NCI-H510A treated with DMSO at 0.1 percent for 48 hours (cell line): Measurements from ENCODE around the gene CNOT6.

ENCODE experiments used
- DNase-seq: peaks from one replicate; lab custom pipeline; 2025; lab: John Stamatoyannopoulos, UW

The CNOT6 gene

DNA sequence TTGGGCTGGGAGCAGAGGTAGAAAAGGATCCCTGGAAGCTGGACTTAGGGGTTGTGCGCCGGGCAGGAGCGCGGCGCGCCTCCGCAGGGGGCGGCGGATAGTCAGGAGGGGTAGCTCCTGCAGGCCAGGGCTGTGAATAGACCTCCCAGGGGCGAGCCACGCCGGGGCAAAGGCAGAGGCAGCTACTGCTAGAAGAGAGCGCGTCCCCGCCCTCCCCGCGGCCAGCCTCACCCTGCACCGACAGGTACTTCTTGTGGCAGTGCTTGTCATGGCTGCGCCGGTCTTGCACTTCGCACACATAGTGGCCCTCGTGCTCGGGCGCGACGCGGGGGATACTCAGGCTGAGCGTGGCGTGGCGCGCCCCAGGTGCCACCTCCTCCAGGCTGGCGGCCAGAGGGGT is 127.1 kb downstream of the CNOT6 start:
- DNase-seq, result no peak

DNA sequence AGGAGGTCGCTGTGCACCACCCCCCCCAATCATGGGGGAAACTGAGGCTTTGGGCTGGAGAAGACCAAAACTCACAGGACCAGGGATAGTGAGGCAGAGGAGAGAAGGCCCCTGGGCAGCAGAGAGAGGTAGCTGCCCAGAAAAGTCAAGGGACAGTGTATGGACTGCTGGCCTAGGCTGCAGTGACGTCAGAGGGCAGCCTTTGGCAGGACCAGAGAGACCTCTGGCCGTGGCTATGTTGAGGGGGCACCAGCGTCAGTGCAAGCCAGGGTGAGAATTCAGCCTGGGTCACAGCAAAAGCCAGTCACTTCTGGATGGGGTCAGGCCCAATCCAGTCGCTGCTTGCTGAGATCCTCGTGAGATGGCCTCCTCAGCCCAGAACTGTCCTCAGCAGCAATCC is 128.7 kb downstream of the CNOT6 start:
- no peak for DNase-seq

DNA sequence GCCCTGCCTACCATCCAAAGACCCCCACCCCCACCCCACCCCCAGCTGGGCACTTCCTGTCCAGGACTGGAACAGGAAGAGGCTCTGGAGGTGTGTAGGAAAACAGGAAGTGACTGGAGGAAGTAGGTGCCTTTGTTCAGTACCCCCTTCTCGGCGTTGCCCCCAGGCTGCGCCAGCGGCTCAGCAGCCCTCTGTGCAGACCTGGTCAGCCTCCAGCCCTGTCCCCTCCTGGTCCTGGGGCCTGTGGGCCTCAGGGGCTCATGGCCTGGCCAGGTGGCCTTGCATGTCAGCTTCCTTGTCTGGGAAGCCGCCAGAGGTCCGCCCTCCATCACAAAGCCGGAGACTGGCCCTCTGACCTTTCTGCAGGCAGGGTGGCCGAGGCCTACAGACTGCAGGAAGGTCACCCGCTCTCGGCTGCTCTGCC is 129.2 kb downstream of the CNOT6 start:
- no peak for DNase-seq

DNA sequence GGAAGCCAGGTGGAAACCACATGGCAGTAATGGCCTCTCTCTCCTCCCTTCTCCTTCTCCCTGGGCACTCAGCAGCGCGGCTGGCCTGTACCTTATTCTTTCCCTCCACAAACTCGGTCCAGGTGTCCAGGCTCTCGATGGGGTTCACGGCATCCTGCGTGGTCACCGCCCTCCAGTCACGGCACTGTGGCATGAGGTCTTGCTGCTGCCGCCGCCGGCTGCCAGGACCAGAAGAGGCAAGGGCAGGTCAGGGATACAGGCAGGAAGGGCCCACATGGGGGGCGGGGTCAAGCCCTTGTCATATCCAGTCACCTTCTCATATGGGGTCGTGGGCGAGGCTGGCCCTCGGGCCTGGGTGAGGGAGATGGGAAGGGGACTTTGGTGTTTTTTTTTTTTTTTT is 129.7 kb downstream of the CNOT6 start:
- no peak for DNase-seq

DNA sequence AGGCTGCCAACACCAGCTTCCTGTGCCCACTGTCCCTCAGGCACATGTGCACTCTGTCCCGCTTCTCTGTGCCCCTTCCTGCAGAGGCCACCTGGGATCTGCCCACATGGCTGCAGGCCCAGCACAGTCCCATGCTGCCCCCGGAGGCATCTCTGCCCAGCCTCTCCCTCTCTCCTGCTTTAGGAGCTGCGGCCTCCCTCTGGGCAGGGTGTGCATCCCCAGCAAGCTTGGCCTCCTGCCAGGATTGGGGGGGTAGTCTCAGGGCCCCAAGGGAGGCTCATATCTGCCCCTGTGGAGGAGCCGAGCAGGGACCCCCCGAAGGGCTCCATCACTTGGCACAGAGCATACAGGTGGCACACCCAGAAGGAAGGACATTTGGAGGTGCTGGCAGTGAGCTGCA is 130.4 kb downstream of the CNOT6 start:
- DNase-seq, result no peak

DNA sequence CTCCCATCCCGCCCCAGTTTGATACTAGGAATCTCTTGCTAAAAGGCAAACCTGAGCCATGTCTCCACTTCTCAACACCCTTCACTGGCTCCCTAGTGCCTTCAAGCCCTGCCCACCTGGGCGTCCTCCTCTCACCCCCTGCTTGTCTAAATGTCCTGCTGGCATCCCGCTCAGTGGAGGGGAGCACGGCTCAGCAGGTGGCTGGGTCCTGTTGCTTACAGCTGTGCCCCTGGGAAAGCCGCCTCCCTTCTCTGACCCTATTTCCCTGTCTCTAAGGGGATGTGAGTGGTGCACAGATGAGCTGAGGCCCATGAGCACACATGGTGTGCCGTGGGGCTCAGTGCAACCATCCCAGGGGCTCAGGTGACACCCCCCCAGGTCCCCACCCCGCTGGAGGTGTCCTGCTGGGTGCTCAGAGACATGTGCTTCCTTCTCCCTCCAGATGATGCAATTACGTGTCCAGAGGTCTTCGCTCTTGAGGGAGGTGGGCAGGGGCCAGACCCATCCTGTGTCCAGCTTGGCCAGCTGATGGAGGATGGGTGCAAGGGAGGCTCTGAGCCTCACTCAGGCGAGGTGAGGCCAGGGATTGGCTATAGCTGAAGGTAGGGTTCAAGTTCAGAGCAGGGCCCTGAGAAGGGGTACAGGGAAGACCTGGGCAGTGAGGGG is 131.1 kb downstream of the CNOT6 start:
- no peak for DNase-seq

DNA sequence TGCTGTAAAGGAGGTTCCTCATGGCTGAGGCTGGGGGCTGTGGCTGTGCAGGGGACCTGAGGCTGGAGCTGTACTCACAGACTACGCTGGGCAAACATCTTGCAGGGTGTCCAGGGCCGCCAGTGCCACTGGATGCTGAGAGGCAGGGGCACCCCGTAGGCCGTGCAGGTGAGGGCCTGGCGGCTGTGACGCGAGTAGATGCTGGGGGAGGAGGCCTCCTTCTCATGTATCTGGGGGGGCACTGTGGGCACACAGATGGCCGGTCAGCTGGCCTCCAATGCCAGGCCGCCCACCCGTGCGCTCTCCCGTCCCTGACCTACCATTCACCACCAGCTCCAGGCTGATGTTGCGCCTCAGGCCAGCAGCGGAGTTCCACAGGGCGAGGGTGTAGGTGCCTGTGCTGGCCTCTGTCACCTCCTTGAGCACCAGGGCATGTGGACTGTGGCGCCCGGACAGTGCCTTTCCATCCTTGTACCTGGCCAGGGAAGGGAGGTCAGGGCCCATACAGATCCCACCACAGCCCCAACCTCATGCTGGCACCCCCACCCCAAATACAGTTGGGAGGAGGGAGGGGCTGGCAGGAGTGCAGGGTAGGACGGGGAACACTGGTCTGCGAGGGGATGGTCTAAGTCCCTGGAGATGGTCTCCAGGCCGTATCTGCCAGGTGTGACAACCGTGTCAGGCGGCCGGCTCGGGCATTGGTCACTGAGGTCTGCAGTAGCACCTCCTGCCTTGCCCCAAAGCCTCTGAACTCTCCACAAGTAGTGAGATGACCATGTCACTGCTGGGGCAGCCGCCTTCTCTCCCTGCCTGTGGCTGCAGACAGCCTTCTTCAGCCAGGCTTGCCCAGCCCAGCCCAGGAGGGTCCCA is 131.8 kb downstream of the CNOT6 start:
- no peak for DNase-seq

DNA sequence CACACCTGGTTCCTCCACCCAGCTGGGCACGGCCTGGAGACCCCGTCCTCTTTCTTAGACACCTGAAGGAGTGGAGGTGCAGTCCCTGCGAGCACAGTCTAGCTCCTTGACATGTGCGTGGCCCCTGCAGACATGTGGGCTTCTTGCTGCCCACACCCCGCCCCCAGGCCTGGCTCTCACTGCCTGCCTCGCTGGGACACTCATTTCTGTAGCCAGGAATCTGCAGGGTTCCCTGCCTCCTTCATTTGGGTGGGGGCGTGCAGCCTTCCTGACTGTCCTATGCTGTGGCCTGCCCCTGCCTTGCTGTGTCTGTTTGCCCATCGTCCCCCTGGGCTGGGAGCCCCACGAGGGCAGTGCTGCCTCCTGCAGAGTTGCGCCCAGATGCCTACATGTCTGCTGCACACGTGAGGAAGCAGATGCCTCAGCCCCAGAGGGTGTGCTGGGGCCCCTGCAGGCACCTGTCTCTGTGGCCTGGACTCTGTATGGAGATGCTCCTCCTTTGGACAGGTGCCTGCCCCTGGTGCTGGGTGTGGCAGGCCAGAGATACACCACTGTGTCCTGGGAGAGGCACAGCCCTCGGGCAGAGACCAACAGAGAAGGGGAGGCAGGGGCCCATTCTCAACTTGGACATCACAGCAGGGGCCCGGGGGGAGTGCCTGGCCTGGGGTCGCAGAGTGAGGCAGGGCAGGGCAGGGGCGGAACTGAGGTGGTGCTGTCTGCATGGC is 132.6 kb downstream of the CNOT6 start:
- DNase-seq, result no peak

DNA sequence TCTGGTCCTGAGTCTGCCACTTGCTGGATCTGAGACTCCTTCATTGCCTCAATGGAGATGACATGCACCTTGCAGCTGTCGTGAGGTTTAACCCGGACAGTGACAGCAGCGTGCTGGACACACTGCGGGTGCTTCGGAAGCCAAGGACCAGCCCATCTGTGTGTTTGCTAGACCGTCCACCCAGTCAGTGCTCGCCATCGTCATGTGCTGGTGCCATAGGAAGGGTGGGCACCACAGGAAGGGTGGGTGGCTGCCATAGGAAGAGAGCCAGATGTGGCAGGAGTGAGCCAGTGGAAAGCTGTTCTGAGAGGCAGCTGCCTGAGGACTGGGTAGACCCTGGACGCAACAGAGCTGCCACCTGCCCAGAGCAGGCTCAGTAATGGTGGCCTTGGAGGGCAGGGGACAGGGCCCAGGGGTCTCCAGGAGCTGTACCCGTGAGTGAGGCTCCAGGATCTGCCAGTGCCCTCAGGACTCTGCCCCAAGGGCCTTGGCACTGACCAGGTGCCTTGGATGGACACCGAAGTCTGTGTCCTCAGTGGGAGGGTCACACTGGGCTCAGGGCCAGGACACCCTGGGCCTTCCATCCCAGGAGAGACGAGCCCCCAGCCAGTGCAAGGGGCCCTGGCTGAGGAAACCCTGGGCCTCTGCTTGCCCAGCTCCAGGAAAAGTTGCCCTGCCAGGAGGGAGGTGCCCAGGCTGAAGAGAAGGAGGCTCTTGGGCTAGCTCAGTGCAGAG is 133.4 kb downstream of the CNOT6 start:
- DNase-seq, result no peak
